C4-2B (cell line): ENCODE data around the gene TCERG1L.

Source experiments
- ZFX ChIP-seq: fragments of 450-650 bp; IDR thresholded peaks from 2 replicates; pipeline ENCODE4 v1.6.1; 2017
- TF ChIP-seq, protein P1 (sequence below): fragments of 450-650 bp; conservative IDR thresholded peaks from 2 replicates; pipeline ENCODE4 v1.5.1; 2017; ENCODE audit warnings: mild to moderate bottlenecking

- TF ChIP-seq, protein P1, sequence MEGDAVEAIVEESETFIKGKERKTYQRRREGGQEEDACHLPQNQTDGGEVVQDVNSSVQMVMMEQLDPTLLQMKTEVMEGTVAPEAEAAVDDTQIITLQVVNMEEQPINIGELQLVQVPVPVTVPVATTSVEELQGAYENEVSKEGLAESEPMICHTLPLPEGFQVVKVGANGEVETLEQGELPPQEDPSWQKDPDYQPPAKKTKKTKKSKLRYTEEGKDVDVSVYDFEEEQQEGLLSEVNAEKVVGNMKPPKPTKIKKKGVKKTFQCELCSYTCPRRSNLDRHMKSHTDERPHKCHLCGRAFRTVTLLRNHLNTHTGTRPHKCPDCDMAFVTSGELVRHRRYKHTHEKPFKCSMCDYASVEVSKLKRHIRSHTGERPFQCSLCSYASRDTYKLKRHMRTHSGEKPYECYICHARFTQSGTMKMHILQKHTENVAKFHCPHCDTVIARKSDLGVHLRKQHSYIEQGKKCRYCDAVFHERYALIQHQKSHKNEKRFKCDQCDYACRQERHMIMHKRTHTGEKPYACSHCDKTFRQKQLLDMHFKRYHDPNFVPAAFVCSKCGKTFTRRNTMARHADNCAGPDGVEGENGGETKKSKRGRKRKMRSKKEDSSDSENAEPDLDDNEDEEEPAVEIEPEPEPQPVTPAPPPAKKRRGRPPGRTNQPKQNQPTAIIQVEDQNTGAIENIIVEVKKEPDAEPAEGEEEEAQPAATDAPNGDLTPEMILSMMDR = no peak
- TF ChIP-seq ZFX = no peak
Observed at GRCh38 chr10:131146790-131147189, 164.7 kb downstream of the TCERG1L start.
